ENCODE measurements around the gene CIAO1. TPM values are rescaled to one million over a fixed set of nuclear protein-coding genes. Genes with fewer than 3 reads are reported as not detected.
A peak's percentile ranks its signal among the peaks of the same experiment; 100 is the strongest.

CIAO1 gene
- total and polyA plus RNA-seq, 3 donors from 2014 or later: 56.8 to 164 (median 154) TPM

GRCh38 chr2:96249654-96250053 is 16.4 kb upstream of the CIAO1 start:
- no peaks in the 10 kb centered on the region for H3K9me3 ChIP-seq
- WGBS, 2 donors: 75 to 76% methylated on average over 9 of the region's 9 CpGs
- no peak overlapping the region for H3K4me3 ChIP-seq
- no peak for DNase-seq
- H3K27me3 ChIP-seq: no peaks in the 10 kb centered on the region
- intact Hi-C loops (cut with DNase I; ENCODE audit: low total_unique reads): no loop called here
- no peak overlapping the region for H3K27ac ChIP-seq
- TF ChIP-seq POLR2A (IDR thresholded peaks at IDR 0.05) (no peak), CTCF (IDR thresholded peaks at IDR 0.05) (no peak)
- H3K4me1 ChIP-seq: peaks cover 6% of the 10 kb centered on the region
- H3K36me3 ChIP-seq (ENCODE audit: low read depth, missing control alignments): no peaks in the 10 kb centered on the region

- 72 to 78% methylated on average over 6 of the region's 6 CpGs for WGBS, 2 donors
- Histone ChIP-seq H3K27ac (peak overlapping the region in 1 of 2 donors; percentile 13), H3K9me3 (no peaks in the 10 kb centered on the region), H3K36me3 (ENCODE audit: low read depth, missing control alignments) (no peaks in the 10 kb centered on the region), H3K4me3 (no peak overlapping the region), H3K4me1 (peaks cover 6% of the 10 kb centered on the region), H3K27me3 (no peaks in the 10 kb centered on the region)
- intact Hi-C loops (cut with DNase I; ENCODE audit: low total_unique reads): no loop called here
- no peak for TF ChIP-seq POLR2A (IDR thresholded peaks at IDR 0.05)
- TF ChIP-seq CTCF (IDR thresholded peaks at IDR 0.05): no peak
- no peak for DNase-seq
Measured at GRCh38 chr2:96250188-96250587, 15.8 kb upstream of the CIAO1 start.

DNA sequence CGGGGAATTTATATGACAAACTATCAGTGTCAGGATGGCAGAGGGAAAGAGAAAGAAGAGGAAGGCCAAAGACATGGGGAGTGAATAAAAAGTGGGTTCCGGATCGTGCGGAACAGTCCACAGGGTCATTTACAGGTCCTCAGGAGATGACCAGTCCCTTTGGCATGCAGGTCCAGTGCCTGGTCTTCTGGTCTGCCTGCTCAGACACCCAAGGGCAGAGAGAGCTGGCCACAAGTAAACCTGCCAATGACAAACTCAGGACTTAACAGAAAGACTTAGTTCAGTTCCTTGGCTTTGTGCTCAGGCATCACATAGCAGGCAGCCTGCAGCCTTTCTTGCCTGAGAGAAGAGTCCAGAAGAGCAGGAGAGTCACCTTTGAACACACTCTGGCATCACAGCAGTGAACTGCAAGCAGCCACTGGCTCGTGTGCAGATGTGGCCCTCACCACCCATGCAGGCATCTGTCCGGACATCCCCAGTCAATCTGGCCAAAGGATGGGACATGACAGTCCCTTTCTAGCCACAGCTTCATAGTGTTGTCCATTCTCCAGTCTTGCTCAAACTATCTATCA is 14.2 kb upstream of the CIAO1 start:
- Histone ChIP-seq H3K9me3 (no peaks in the 10 kb centered on the region), H3K4me3 (no peak overlapping the region), H3K4me1 (peaks cover 6% of the 10 kb centered on the region), H3K27ac (no peak overlapping the region), H3K27me3 (no peaks in the 10 kb centered on the region), H3K36me3 (ENCODE audit: low read depth, missing control alignments) (no peaks in the 10 kb centered on the region)
- 59 to 60% methylated on average over 6 of the region's 6 CpGs for WGBS, 2 donors
- intact Hi-C loops (cut with DNase I; ENCODE audit: low total_unique reads): no loop called here
- DNase-seq: peak; percentile 89
- no peak for TF ChIP-seq POLR2A (IDR thresholded peaks at IDR 0.05)
- TF ChIP-seq CTCF (IDR thresholded peaks at IDR 0.05): no peak

DNA sequence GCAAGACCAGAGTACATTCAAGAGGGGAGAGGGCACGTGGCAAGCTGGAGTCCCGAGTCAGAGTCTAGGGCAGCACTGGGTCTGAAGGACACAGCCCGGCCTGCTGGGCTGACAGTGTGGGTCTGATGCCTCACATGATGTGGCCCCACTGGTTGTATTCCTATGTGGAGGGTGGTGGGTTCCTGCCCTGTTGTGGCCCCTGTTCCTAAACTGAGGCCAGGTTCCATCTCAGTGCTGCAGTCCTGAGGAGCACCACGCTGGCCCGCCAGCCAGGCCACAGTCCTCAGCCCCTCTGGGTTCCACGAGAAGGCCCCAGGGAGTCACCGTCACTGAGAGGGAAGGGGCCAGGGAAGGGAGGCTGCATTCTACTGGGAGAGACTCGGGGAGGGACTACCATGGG is 13.5 kb upstream of the CIAO1 start:
- Histone ChIP-seq H3K27ac (no peak overlapping the region), H3K36me3 (ENCODE audit: low read depth, missing control alignments) (no peaks in the 10 kb centered on the region), H3K4me3 (no peak overlapping the region), H3K27me3 (no peaks in the 10 kb centered on the region), H3K4me1 (peaks cover 6% of the 10 kb centered on the region), H3K9me3 (no peaks in the 10 kb centered on the region)
- TF ChIP-seq CTCF (IDR thresholded peaks at IDR 0.05): no peak
- TF ChIP-seq POLR2A (IDR thresholded peaks at IDR 0.05): no peak
- intact Hi-C loops (cut with DNase I; ENCODE audit: low total_unique reads): no loop called here
- no peak for DNase-seq
- 85 to 90% methylated on average over 5 to 8 of the region's 8 CpGs for WGBS, 2 donors

- WGBS, 2 donors: 76 to 95% methylated on average over 3 to 7 of the region's 7 CpGs
- no peak overlapping the region for H3K27ac ChIP-seq
- peaks cover 6% of the 10 kb centered on the region for H3K4me1 ChIP-seq
- H3K36me3 ChIP-seq (ENCODE audit: low read depth, missing control alignments): no peaks in the 10 kb centered on the region
- H3K9me3 ChIP-seq: no peaks in the 10 kb centered on the region
- intact Hi-C loops (cut with DNase I; ENCODE audit: low total_unique reads): no loop called here
- no peaks in the 10 kb centered on the region for H3K27me3 ChIP-seq
- H3K4me3 ChIP-seq: no peak overlapping the region
- no peak for TF ChIP-seq CTCF (IDR thresholded peaks at IDR 0.05)
- TF ChIP-seq POLR2A (IDR thresholded peaks at IDR 0.05): no peak
- no peak for DNase-seq
Measured at GRCh38 chr2:96253006-96253405, 13.0 kb upstream of the CIAO1 start.

Data from testis (tissue), 3 donors.